K562 (cell line): Measurements from ENCODE around the gene SFI1. TPM values are rescaled to one million over a fixed set of nuclear protein-coding genes. Genes with fewer than 3 reads are reported as not detected.

Experiments
- ATAC-seq: fragments of 200-7000 bp; cut with Tn5 transposase; 3 replicates; pipeline ENCODE4 v1.9.1; 2020; ENCODE audit warnings: moderate library complexity
- BruUV-seq: library from RNA; stranded (reverse); fragments of 400-500 nt; replicated peaks from 2 replicates; lab custom pipeline; 2021; lab: Mats Ljungman, UMichigan
- CTCF ChIA-PET: fragments of 300-600 bp; formaldehyde crosslinking; extraction: SDS; loops from one replicate; lab custom pipeline; 2021; ENCODE audit warnings: low intra/inter-chr PET ratio; lab: Yijun Ruan, JAX
- POLR2A ChIA-PET: fragments of 300-600, 350-650 bp; sonication (Branson Sonifier 250); formaldehyde crosslinking; extraction: SDS; loops from one replicate; lab custom pipeline; 2021; ENCODE audit warnings: antibody characterized with exemption, inconsistent platforms; lab: Yijun Ruan, JAX
- DNase-seq, 4 experiments: peaks; one replicate each; pipeline versions ENCODE4 v3.0.0 to v3.0.0-alpha.2; 2011 to 2018; ENCODE audit warnings: low spot score in 3 of 4, mixed read lengths in 3 of 4; ENCODE audit errors: extremely low read depth in 1 of 4
- FAIRE-seq: peaks from 2 replicates; lab custom pipeline; 2011; peaks lifted over from hg19 to GRCh38; lab: Jason Lieb, UNC
- H2AFZ ChIP-seq: 2 replicates; pipeline ENCODE4 v1.6.0; 2011; ENCODE audit warnings: low read depth, low read length, control low read depth, inconsistent platforms
- H3K27ac ChIP-seq: fragments of 200-600 bp; 3 replicates; pipeline ENCODE4 v1.8.0; 2011; ENCODE audit warnings: low read depth, mild to moderate bottlenecking, control low read depth, inconsistent platforms, low read length, moderate library complexity, mixed read lengths; ENCODE audit errors: extremely low read depth
- H3K27me3 ChIP-seq, 2 experiments: fragments of 300-600 bp in 1 of 2; 2 replicates in 1 of 2; 3 replicates in 1 of 2; pipeline versions ENCODE4 v1.6.0 to v1.8.0; 2011; ENCODE audit warnings: inconsistent platforms in 2 of 2, low read length in 2 of 2, mild to moderate bottlenecking in 1 of 2, mixed read lengths in 1 of 2, moderate library complexity in 1 of 2; ENCODE audit not compliant: control insufficient read depth in 2 of 2, insufficient read depth in 2 of 2
- H3K36me3 ChIP-seq: fragments of 300-600 bp; 3 replicates; pipeline ENCODE4 v1.8.0; 2011; ENCODE audit warnings: mild to moderate bottlenecking, low read length, inconsistent platforms; ENCODE audit not compliant: control insufficient read depth, insufficient read depth
- H3K4me1 ChIP-seq, 2 experiments: fragments of 200-600 bp in 1 of 2; replicated peaks in 1 of 2; 2 replicates in 1 of 2; 3 replicates in 1 of 2; pipeline versions ENCODE4 v1.5.1 to v1.8.0; 2011; ENCODE audit warnings: inconsistent platforms in 2 of 2, low read length in 2 of 2, mild to moderate bottlenecking in 1 of 2, mixed read lengths in 1 of 2, moderate library complexity in 1 of 2; ENCODE audit not compliant: control insufficient read depth in 2 of 2, insufficient read depth in 2 of 2
- H3K4me2 ChIP-seq: 2 replicates; pipeline ENCODE4 v1.6.1; 2011; ENCODE audit warnings: low read length, control low read depth, inconsistent platforms, mixed read lengths; ENCODE audit not compliant: insufficient read depth
- H3K4me3 ChIP-seq: fragments of 200-600 bp; sonication (generic), shearing (Covaris generic); 2 replicates; pipeline ENCODE4 v1.5.1; 2016; ENCODE audit warnings: control low read depth, inconsistent platforms
- H3K79me2 ChIP-seq: fragments of 200-600 bp; 3 replicates; pipeline ENCODE4 v1.8.0; 2011; ENCODE audit warnings: low read length, inconsistent platforms; ENCODE audit not compliant: control insufficient read depth, insufficient read depth
- H3K9ac ChIP-seq, 2 experiments: 2 replicates each; pipeline versions ENCODE4 v1.6.0 to v1.6.1; 2011; ENCODE audit warnings: low read depth in 2 of 2, low read length in 2 of 2, control low read depth in 1 of 2, inconsistent platforms in 1 of 2, mild to moderate bottlenecking in 1 of 2, mixed read lengths in 1 of 2; ENCODE audit not compliant: insufficient read depth in 1 of 2
- H3K9me1 ChIP-seq: one replicate; pipeline ENCODE4 v1.6.0; 2011; ENCODE audit warnings: inconsistent platforms, mild to moderate bottlenecking, low read length, moderate library complexity; ENCODE audit not compliant: control insufficient read depth, insufficient read depth
- H3K9me3 ChIP-seq: replicated peaks from 2 replicates; pipeline ENCODE4 v1.5.1; 2011; ENCODE audit warnings: low read depth, low read length, inconsistent platforms; ENCODE audit not compliant: control insufficient read depth, insufficient read depth
- H4K20me1 ChIP-seq: replicated peaks from 2 replicates; pipeline ENCODE4 v1.6.1; 2011; ENCODE audit warnings: low read length, inconsistent platforms, mixed read lengths; ENCODE audit not compliant: control insufficient read depth, insufficient read depth
- ARNT ChIP-seq, 2 experiments: fragments of 450-650 bp; IDR thresholded peaks; 2 replicates each; pipeline ENCODE4 v1.6.1; 2016; ENCODE audit warnings: mild to moderate bottlenecking in 1 of 2
- CC2D1A ChIP-seq: fragments of 450-650 bp; IDR thresholded peaks from 2 replicates; pipeline ENCODE4 v1.6.1; 2017; ENCODE audit warnings: mild to moderate bottlenecking
- HNRNPH1 ChIP-seq: fragments of 200-400 bp; formaldehyde crosslinking; optimal IDR thresholded peaks from 2 replicates; pipeline ENCODE3; 2017; ENCODE audit warnings: low read depth, mild to moderate bottlenecking, low read length, moderate library complexity
- NCOA1 ChIP-seq: fragments of 450-650 bp; IDR thresholded peaks from 2 replicates; pipeline ENCODE4 v1.6.1; 2016; ENCODE audit warnings: low read depth
- NR2C2 ChIP-seq, 2 experiments: fragments of 200-800 bp in 1 of 2; sonication (Bioruptor generic) in 1 of 2; sonication (generic) in 1 of 2; formaldehyde crosslinking in 1 of 2; IDR thresholded peaks; 2 replicates each; pipeline versions ENCODE4 v1.6.1 to v1.8.0; 2016 to 2022; ENCODE audit warnings: mild to moderate bottlenecking in 1 of 2, missing compliant biosample characterization in 1 of 2, missing genetic modification characterization in 1 of 2, missing genetic modification reagents in 1 of 2
- POLR2AphosphoS5 ChIP-seq: IDR thresholded peaks from 2 replicates; pipeline ENCODE4 v1.6.1; 2011; ENCODE audit warnings: mild to moderate bottlenecking, low read depth, low read length, moderate library complexity; ENCODE audit not compliant: control insufficient read depth, insufficient read depth
- SAFB2 ChIP-seq: fragments of 200-400 bp; formaldehyde crosslinking; IDR thresholded peaks from 2 replicates; pipeline ENCODE4 v1.6.1; 2018; ENCODE audit warnings: borderline replicate concordance, low read length, low read depth, moderate library complexity; ENCODE audit not compliant: severe bottlenecking
- STAT6 ChIP-seq: sonication (generic); formaldehyde crosslinking; IDR thresholded peaks from 2 replicates; pipeline ENCODE4 v1.8.1; 2023; ENCODE audit warnings: mild to moderate bottlenecking, missing genetic modification reagents
- THRAP3 ChIP-seq: fragments of 450-650 bp; IDR thresholded peaks from 2 replicates; pipeline ENCODE4 v1.6.1; 2016; ENCODE audit warnings: mild to moderate bottlenecking, inconsistent platforms, borderline replicate concordance
- VEZF1 ChIP-seq: fragments of 200-800 bp; sonication (Bioruptor generic); IDR thresholded peaks from 2 replicates; pipeline ENCODE4 v1.6.1; 2017; ENCODE audit warnings: missing genetic modification characterization, missing compliant biosample characterization
- ZFP36 ChIP-seq: fragments of 150-350 bp; IDR thresholded peaks from 2 replicates; pipeline ENCODE4 v1.6.1; 2018; ENCODE audit warnings: low read length, low read depth; ENCODE audit not compliant: partially characterized antibody
- ZNF311 ChIP-seq: fragments of 250-450 bp; sonication (Bioruptor Pico); IDR thresholded peaks from 2 replicates; pipeline ENCODE4 v1.4.0; 2020; ENCODE audit warnings: mild to moderate bottlenecking, moderate library complexity
- ZNF354B ChIP-seq: fragments of 250-450 bp; sonication (Bioruptor Pico); IDR thresholded peaks from 2 replicates; pipeline ENCODE4 v1.4.0; 2020
- WGBS: fragments of 100-300 bp; shearing (Covaris generic); methylation state at CpG from one replicate; pipeline ENCODE4 v1.1.6; 2016; ENCODE audit warnings: low coverage, mixed read lengths; ENCODE audit not compliant: insufficient coverage; ENCODE audit errors: missing lambda C conversion rate; 5-methylcytosine and 5-hydroxymethylcytosine counted together
- in situ Hi-C: fragments of 300-500 bp; cut with MboI; formaldehyde crosslinking; loops from 4 replicates; pipeline ENCODE4 v1.15.0; 2018; ENCODE audit warnings: inconsistent platforms, mixed read lengths
- intact Hi-C: fragments of 100-400 bp; cut with micrococcal nuclease; formaldehyde crosslinking; loops from 2 replicates; pipeline ENCODE4 v1.14.2; 2022
- polyA plus RNA-seq, 8 experiments: library from polyadenylated mRNA; depleted of rRNA in 4 of 8; stranded (reverse) in 5 of 8; unstranded in 3 of 8; fragments of >200 nt; fragmentation: Nextera tagmentation in 2 of 8; fragmentation: Illumina TruSeq in 1 of 8; extraction: Ambion mirVana in 2 of 8; extraction: Trizol in 1 of 8; gene quantifications; 2 replicates each; pipeline versions ENCODE4 v1.2.1 to v1.2.3, GENCODE V29; 2011 to 2014; ENCODE audit warnings: inconsistent platforms in 1 of 8, missing spikeins in 1 of 8
- total RNA-seq, 7 experiments: library from RNA; depleted of rRNA in 6 of 7; stranded (reverse); fragments of >200 nt in 6 of 7; fragmentation: Illumina TruSeq in 2 of 7; extraction: Trizol in 2 of 7; gene quantifications; 2 replicates each; pipeline versions ENCODE4 v1.2.1 to v1.2.3, GENCODE V29; 2011 to 2021; ENCODE audit warnings: low replicate concordance in 1 of 7

SFI1 gene
- total and polyA plus RNA-seq, 9 of the 15 experiments (the other 6 are each of a cell fraction or from before 2014, with no cell fraction given), result 3.0 to 25.6 (median 14.1) TPM

DNA sequence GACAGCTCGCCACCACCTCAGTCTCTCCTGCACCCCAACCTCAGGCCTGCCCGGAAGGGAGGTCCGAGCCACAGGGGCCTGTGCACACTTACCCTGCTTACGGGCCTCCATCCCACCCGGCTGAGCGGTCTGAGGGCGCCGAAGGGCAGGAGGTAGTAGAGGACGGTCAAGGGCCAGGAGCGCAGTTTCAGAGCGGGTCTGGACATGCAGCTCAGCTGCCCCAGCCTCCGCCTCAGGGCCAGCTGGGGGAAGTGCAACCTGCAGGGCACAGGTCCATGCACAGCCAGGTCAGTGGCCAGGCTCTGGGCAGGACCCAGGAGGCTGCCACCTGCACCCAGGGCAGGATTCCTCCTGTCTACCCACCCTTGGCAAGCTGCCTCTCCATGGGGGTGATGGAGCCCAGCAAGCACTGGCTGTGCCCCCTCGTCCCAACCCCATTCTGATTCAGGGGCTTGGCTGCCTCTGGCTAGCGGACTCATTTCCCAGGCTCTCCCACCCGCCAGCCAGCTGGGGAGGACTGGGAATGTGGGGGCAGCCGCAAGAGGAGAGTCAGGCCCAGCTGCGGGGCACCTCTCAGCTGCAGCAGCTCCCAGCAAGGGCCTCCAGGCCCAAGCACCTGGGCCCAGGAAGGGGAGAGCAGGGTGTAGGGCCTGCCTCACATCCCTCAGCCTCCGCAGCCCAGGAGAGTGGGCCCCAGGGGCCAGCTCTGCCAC is 127.4 kb downstream of the SFI1 start (continued):
- no peak for TF ChIP-seq ZNF354B (CRISPR knock-in tag)
- no peak for TF ChIP-seq NR2C2 (CRISPR knock-in tag; IDR thresholded peaks at IDR 0.05)
- no peak for TF ChIP-seq NR2C2 (tag; IDR thresholded peaks at IDR 0.05)

- WGBS, result 64% methylated on average over 5 of the region's 7 CpGs
Observed at GRCh38 chr22:31625257-31625640, 128.9 kb downstream of the SFI1 start.

More at GRCh38 chr22:31625257-31625640, 128.9 kb downstream of the SFI1 start:
- TF ChIP-seq VEZF1 (CRISPR knock-in tag) (no peak), SAFB2 (no peak), STAT6 (CRISPR knock-in tag) (no peak), POLR2AphosphoS5 (no peak), THRAP3 (no peak), ZNF311 (CRISPR knock-in tag) (no peak), NCOA1 (no peak), CC2D1A (no peak), ARNT (IDR thresholded peaks at IDR 0.05) (no peak), ZFP36 (no peak), HNRNPH1 (no peak)
- Histone ChIP-seq H2AFZ (no peak overlapping the region), H3K9ac (peak overlapping the region in 1 of 2 experiments; percentile 84; a peak in 2 of 4 replicates), H3K9me1 (peaks cover 3% of the 10 kb centered on the region), H3K36me3 (peaks cover 79% of the 10 kb centered on the region; the same call in 2 of the 3 replicates), H3K4me3 (no peak overlapping the region), H3K4me1 (peaks cover 50 to 78% of the 10 kb centered on the region in 2 experiments), H3K9me3 (no peaks in the 10 kb centered on the region), H3K27ac (no peak overlapping the region; the same call in 2 of the 3 replicates), H3K79me2 (peaks cover 84% of the 10 kb centered on the region), H3K27me3 (no peaks in the 10 kb centered on the region), H3K4me2 (peak overlapping the region; percentile 55), H4K20me1 (no peaks in the 10 kb centered on the region; the same call in 1 of the 2 replicates)
- BruUV-seq, result no TSS peak
- ChIA-PET CTCF (no interaction called here), POLR2A (interaction anchor here (1.0 to 1.5 kb wide), 5 partner anchors 11 to 37 kb away, joined by 3 to 5 read pairs (median 3); partner anchors contain the start of gene PISD)
- intact Hi-C loops, result no loop called here
- no peak for FAIRE-seq
- DNase-seq, result no peak
- in situ Hi-C loops, result no loop called here
- ATAC-seq, result no peak
